Measurements from ENCODE around the gene EXOSC10.

DNA sequence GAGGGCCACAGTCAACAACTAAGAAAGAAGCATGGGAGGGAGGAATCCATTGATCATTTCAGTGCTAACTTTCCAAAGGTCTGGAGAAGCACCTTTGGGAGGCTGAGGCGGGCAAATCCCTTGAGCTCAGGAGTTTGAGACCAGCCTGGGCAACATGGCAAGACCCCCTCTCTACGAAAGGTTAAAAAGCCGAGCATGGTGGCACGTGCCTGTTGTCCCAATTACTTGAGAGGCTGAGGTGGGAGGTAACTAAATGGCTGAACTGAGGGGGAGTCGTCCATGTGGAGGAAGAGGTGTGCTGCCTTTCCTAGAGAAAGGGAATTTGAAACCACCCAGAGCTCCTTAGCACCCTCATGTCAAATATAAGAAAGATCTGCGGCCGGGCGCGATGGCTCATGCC, 68.8 kb downstream of the EXOSC10 start:
- TF ChIP-seq, protein P1, sequence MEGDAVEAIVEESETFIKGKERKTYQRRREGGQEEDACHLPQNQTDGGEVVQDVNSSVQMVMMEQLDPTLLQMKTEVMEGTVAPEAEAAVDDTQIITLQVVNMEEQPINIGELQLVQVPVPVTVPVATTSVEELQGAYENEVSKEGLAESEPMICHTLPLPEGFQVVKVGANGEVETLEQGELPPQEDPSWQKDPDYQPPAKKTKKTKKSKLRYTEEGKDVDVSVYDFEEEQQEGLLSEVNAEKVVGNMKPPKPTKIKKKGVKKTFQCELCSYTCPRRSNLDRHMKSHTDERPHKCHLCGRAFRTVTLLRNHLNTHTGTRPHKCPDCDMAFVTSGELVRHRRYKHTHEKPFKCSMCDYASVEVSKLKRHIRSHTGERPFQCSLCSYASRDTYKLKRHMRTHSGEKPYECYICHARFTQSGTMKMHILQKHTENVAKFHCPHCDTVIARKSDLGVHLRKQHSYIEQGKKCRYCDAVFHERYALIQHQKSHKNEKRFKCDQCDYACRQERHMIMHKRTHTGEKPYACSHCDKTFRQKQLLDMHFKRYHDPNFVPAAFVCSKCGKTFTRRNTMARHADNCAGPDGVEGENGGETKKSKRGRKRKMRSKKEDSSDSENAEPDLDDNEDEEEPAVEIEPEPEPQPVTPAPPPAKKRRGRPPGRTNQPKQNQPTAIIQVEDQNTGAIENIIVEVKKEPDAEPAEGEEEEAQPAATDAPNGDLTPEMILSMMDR (IDR thresholded peaks at IDR 0.05): no peak
- TF ChIP-seq POLR2A (IDR thresholded peaks at IDR 0.05): no peak

All from adrenal gland (tissue), 5 donors.